Left lung (tissue), 10 donors: ENCODE measurements around the gene RRP1. TPM values are rescaled to one million over a fixed set of nuclear protein-coding genes. Genes with fewer than 3 reads are reported as not detected.

Experiments used
- ATAC-seq: fragments of 200-7000 bp; cut with Tn5 transposase; one replicate; pipeline ENCODE4 v1.9.1; 2020; ENCODE audit warnings: moderate library complexity
- DNase-seq, 4 donors: peaks; one replicate each; pipeline ENCODE4 v3.0.0-alpha.2; 2013 to 2020
- H3K27ac ChIP-seq, 2 donors: fragments of 200-600 bp; sonication (generic) in 1 of 2; one replicate each; pipeline versions ENCODE4 v1.5.0 to v1.8.0; 2020 to 2021
- H3K27me3 ChIP-seq, 2 donors: fragments of 200-600 bp; sonication (generic) in 1 of 2; one replicate each; pipeline versions ENCODE4 v1.5.0 to v1.8.0; 2020 to 2021
- H3K36me3 ChIP-seq, 2 donors: fragments of 200-600 bp; sonication (generic) in 1 of 2; one replicate each; pipeline versions ENCODE4 v1.5.0 to v1.8.0; 2020 to 2021
- H3K4me1 ChIP-seq, 2 donors: fragments of 200-600 bp; one replicate each; pipeline ENCODE4 v1.8.0; 2021
- H3K4me3 ChIP-seq, 2 donors: fragments of 200-600 bp; sonication (generic) in 1 of 2; one replicate each; pipeline versions ENCODE4 v1.5.0 to v1.8.0; 2020 to 2021; ENCODE audit warnings: mild to moderate bottlenecking in 1 of 2
- H3K9me3 ChIP-seq, 2 donors: fragments of 200-600 bp; sonication (generic) in 1 of 2; one replicate each; pipeline versions ENCODE4 v1.5.0 to v1.8.0; 2020 to 2021
- CTCF ChIP-seq, 2 donors: fragments of 200-600 bp; sonication (generic) in 1 of 2; IDR thresholded peaks; one replicate each; pipeline versions ENCODE4 v1.5.0 to v1.8.0; 2021; ENCODE audit warnings: antibody characterized with exemption in 2 of 2
- intact Hi-C, 2 donors: fragments of 100-400 bp; cut with DNase I; formaldehyde crosslinking; loops; one replicate each; pipeline versions ENCODE4 v1.11.2 to v1.14.2; 2022
- polyA plus RNA-seq, 6 donors: library from polyadenylated mRNA; unstranded; fragments of 120-200 nt; gene quantifications; one replicate each; pipeline ENCODE4 v1.2.1, GENCODE V29; 2013; ENCODE audit not compliant: insufficient read length in 6 of 6
- total RNA-seq, 2 donors: library from RNA; stranded (reverse); fragmentation: NEBNext Ultra II Directional; extraction: Animal tissue kit (Norgen Biotek cat#: 25700); gene quantifications; one replicate each; pipeline ENCODE4 v1.2.1, GENCODE V29; 2021
- donor health status: DM: no; HTN: yes; CAD: no.
- donor health status: DM: no; HTN: no; CAD: no.

The RRP1 gene
- total and polyA plus RNA-seq, 8 donors = 16.1 to 28.0 (median 26.2) TPM

- intact Hi-C loops = no loop called here
- TF ChIP-seq CTCF (IDR thresholded peaks at IDR 0.05) = no peak
- Histone ChIP-seq H3K36me3 (peaks cover 0 to 100% of the 10 kb centered on the region in 2 donors), H3K9me3 (no peaks in the 10 kb centered on the region), H3K4me3 (no peak overlapping the region), H3K4me1 (no peaks in the 10 kb centered on the region), H3K27ac (no peak overlapping the region), H3K27me3 (no peaks in the 10 kb centered on the region)
- no peak for ATAC-seq
- DNase-seq = no peak
Observed at GRCh38 chr21:43797925-43798715, 8.7 kb downstream of the RRP1 start.

- Histone ChIP-seq H3K27me3 (no peaks in the 10 kb centered on the region), H3K27ac (no peak overlapping the region), H3K4me3 (no peak overlapping the region), H3K9me3 (no peaks in the 10 kb centered on the region), H3K4me1 (no peaks in the 10 kb centered on the region), H3K36me3 (peaks cover 0 to 100% of the 10 kb centered on the region in 2 donors)
- intact Hi-C loops = no loop called here
- no peak for TF ChIP-seq CTCF (IDR thresholded peaks at IDR 0.05)
- DNase-seq = no peak
- no peak for ATAC-seq
Observed at GRCh38 chr21:43799301-43799840, 10.0 kb downstream of the RRP1 start.

- Histone ChIP-seq H3K27me3 (no peaks in the 10 kb centered on the region), H3K4me3 (no peak overlapping the region), H3K27ac (no peak overlapping the region), H3K4me1 (peaks cover 0 to 5% of the 10 kb centered on the region in 2 donors), H3K9me3 (no peaks in the 10 kb centered on the region), H3K36me3 (peaks cover 0 to 98% of the 10 kb centered on the region in 2 donors)
- intact Hi-C loops = no loop called here
- ATAC-seq (no peak), DNase-seq (no peak)
- no peak for TF ChIP-seq CTCF (IDR thresholded peaks at IDR 0.05)
Observed at GRCh38 chr21:43800124-43800523, 10.7 kb downstream of the RRP1 start.

- intact Hi-C loops = no loop called here
- H3K36me3 ChIP-seq = peaks cover 0 to 94% of the 10 kb centered on the region in 2 donors
- no peaks in the 10 kb centered on the region for H3K9me3 ChIP-seq
- ATAC-seq (no peak), DNase-seq (peak in 1 of 4 donors; percentile 71)
- H3K27me3 ChIP-seq = no peaks in the 10 kb centered on the region
- no peak for TF ChIP-seq CTCF (IDR thresholded peaks at IDR 0.05)
- H3K27ac ChIP-seq = no peak overlapping the region
- peaks cover 0 to 9% of the 10 kb centered on the region in 2 donors for H3K4me1 ChIP-seq
- H3K4me3 ChIP-seq = no peak overlapping the region
Observed at GRCh38 chr21:43800566-43800965, 11.2 kb downstream of the RRP1 start.

GRCh38 chr21:43801006-43801783 lies 11.8 kb downstream of the RRP1 start:
- DNase-seq (no peak), ATAC-seq (no peak)
- H3K27ac ChIP-seq = no peak overlapping the region
- peaks cover 0 to 13% of the 10 kb centered on the region in 2 donors for H3K4me1 ChIP-seq
- no peak overlapping the region for H3K4me3 ChIP-seq
- intact Hi-C loops = no loop called here
- no peaks in the 10 kb centered on the region for H3K27me3 ChIP-seq
- H3K9me3 ChIP-seq = no peaks in the 10 kb centered on the region
- peaks cover 0 to 87% of the 10 kb centered on the region in 2 donors for H3K36me3 ChIP-seq
- no peak for TF ChIP-seq CTCF (IDR thresholded peaks at IDR 0.05)
